Measurements from ENCODE around the gene SYT2.

DNA sequence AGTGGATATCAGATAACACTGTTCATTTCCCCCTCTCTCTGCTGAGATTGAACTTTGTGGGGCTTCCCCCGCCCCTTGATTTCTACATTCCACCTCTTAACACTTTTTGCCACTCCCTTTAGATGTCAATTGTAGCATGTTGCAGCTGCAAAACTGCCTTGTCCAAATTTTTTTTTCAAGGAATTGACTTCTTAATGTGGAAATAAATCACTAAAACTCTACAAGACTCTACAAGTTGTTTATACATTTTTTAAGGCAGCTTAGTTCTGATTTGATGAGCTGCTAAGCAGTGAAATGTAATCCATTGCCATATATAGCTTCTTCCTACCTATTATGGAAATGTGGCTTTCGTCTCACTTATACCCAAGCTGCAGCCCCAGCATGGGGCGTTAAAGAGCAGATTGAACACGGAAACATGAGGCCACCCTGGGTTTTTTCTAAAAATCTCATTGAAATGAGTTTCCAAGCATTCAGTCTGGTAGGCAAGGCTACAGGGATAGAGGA is 132.2 kb downstream of the SYT2 start:
- TF ChIP-seq, protein P1, sequence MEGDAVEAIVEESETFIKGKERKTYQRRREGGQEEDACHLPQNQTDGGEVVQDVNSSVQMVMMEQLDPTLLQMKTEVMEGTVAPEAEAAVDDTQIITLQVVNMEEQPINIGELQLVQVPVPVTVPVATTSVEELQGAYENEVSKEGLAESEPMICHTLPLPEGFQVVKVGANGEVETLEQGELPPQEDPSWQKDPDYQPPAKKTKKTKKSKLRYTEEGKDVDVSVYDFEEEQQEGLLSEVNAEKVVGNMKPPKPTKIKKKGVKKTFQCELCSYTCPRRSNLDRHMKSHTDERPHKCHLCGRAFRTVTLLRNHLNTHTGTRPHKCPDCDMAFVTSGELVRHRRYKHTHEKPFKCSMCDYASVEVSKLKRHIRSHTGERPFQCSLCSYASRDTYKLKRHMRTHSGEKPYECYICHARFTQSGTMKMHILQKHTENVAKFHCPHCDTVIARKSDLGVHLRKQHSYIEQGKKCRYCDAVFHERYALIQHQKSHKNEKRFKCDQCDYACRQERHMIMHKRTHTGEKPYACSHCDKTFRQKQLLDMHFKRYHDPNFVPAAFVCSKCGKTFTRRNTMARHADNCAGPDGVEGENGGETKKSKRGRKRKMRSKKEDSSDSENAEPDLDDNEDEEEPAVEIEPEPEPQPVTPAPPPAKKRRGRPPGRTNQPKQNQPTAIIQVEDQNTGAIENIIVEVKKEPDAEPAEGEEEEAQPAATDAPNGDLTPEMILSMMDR (IDR thresholded peaks at IDR 0.05): no peak
- TF ChIP-seq GABPB1 (CRISPR knock-in tag; IDR thresholded peaks at IDR 0.05): no peak
- TF ChIP-seq FOXK1 (CRISPR knock-in tag; IDR thresholded peaks at IDR 0.05): no peak
- no peak for TF ChIP-seq NFATC4 (CRISPR knock-in tag; IDR thresholded peaks at IDR 0.05)
- TF ChIP-seq, protein P2, sequence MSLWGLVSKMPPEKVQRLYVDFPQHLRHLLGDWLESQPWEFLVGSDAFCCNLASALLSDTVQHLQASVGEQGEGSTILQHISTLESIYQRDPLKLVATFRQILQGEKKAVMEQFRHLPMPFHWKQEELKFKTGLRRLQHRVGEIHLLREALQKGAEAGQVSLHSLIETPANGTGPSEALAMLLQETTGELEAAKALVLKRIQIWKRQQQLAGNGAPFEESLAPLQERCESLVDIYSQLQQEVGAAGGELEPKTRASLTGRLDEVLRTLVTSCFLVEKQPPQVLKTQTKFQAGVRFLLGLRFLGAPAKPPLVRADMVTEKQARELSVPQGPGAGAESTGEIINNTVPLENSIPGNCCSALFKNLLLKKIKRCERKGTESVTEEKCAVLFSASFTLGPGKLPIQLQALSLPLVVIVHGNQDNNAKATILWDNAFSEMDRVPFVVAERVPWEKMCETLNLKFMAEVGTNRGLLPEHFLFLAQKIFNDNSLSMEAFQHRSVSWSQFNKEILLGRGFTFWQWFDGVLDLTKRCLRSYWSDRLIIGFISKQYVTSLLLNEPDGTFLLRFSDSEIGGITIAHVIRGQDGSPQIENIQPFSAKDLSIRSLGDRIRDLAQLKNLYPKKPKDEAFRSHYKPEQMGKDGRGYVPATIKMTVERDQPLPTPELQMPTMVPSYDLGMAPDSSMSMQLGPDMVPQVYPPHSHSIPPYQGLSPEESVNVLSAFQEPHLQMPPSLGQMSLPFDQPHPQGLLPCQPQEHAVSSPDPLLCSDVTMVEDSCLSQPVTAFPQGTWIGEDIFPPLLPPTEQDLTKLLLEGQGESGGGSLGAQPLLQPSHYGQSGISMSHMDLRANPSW (CRISPR knock-in tag; conservative IDR thresholded peaks at IDR 0.05; ENCODE audit: low read depth): no peak
- TF ChIP-seq NR2C2 (CRISPR knock-in tag; IDR thresholded peaks at IDR 0.05): no peak
- TF ChIP-seq MAX (CRISPR knock-in tag; IDR thresholded peaks at IDR 0.05): no peak
- no peak for TF ChIP-seq ZNF121 (CRISPR knock-in tag; IDR thresholded peaks at IDR 0.05)
- no peak for TF ChIP-seq SP1 (CRISPR knock-in tag; conservative IDR thresholded peaks at IDR 0.05)
- no peak for TF ChIP-seq GRHL2 (CRISPR knock-in tag; IDR thresholded peaks at IDR 0.05; ENCODE audit: insufficient replicate concordance, severe bottlenecking)
- TF ChIP-seq ZNF263 (CRISPR knock-in tag; IDR thresholded peaks at IDR 0.05; ENCODE audit: low read depth): no peak
- no peak for TF ChIP-seq ELF4 (CRISPR knock-in tag; IDR thresholded peaks at IDR 0.05; ENCODE audit: low read depth)
- TF ChIP-seq CREB1 (CRISPR knock-in tag; IDR thresholded peaks at IDR 0.05): no peak
- TF ChIP-seq MYBL2 (CRISPR knock-in tag; IDR thresholded peaks at IDR 0.05): no peak

All from WTC11 (cell line).